Renal cortical epithelial cell (primary cell): ENCODE measurements around the gene ETFB. TPM values are rescaled to one million over a fixed set of nuclear protein-coding genes. Genes with fewer than 3 reads are reported as not detected.

Experiments used
- DNase-seq: peaks from one replicate; pipeline ENCODE4 v3.0.0-alpha.2; 2011; ENCODE audit warnings: low read depth
- total RNA-seq: library from RNA; depleted of rRNA; stranded (reverse); fragments of >200 nt; gene quantifications from 2 replicates; pipeline ENCODE4 v1.2.3, GENCODE V29; 2014

ETFB gene
- total RNA-seq, 1 donor from 2014 or later: 74.0 TPM

DNA sequence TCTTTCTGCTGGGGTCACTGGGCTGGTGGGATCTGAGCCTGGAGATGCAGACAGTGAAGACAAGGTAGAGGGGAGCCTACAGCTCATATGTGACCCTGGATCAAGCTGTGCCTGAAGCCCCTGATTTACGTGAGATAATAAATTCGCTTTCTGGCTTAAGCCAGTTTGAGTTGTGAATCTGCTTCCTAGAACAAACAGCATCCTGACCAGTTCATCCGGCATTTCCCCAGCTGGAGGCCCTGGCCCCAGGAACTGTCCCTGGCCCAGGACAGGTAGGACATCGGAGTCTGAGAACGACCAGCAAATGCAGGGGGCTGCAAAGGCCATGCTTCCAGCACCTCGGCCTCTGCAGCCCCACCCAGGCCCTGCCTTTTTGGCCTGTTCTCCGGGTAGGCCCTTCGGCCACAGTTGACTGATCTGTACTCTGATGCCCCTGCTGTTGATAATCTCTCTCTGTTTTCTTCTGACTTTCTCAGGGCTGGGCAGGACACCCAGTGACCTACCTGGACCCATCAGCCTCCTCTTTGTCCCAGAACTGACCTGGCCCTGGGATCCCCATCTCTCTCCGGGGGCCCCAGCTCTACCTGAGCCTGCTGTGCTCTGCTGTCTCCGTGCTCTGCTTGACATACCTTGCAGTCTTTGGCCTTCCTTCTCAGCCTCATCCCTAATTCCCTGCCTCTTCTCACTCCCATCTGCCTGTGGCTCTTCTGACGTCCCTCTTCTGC lies 14.8 kb downstream of the ETFB start:
- no peak for DNase-seq

DNA sequence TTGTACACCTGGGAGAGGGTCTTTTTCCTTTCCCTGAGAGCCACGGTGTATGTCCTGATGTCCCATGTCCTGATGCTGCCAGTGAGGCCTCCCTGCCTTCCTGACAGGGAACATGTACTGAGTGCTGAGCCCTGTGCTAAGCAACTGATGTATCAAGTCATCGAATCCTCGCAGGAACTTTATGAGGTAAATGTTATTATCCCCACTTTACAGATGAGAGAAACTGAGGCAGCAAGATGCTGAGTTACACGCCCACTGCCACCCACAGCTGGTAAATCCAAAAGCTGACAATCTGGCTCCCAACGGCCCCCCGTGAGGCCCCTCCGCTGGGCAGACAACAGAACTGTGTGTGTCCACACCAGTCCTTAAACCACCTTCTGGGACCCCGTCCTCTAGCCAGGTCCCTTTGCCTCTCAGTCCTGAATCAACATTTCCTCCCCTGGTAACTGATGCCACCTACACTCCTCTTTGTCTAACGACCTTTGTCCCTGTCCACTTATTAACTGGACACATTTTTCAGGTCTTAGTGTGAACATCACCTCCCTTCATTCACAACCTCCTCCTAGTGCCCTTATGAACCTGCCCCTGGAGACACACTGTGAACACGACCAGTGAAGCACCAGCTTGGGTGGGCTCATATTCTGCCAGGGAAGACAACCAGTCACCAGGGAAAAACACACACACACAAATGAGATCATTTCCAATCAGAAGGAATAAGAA lies 18.8 kb downstream of the ETFB start:
- no peak for DNase-seq

DNA sequence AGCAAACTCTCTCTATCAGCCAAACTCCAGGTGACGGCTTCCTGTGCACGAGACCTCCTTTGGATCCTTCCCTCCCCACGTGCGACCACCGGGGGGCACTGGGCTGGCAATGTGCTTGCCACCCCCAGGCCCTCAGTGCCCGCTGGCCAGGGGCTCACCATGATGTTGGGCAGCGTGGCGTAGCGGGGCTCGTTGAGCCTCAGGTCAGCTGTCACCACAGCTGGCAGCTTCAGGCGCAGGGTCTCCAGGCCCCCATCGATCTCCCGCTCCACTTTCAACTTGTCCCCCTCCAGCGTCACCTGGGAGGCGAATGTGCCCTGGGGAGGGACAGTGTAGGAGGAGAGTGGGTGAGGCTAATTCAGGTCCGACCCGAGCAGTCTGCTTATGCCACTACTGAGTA lies 19.4 kb downstream of the ETFB start:
- DNase-seq: no peak

DNA sequence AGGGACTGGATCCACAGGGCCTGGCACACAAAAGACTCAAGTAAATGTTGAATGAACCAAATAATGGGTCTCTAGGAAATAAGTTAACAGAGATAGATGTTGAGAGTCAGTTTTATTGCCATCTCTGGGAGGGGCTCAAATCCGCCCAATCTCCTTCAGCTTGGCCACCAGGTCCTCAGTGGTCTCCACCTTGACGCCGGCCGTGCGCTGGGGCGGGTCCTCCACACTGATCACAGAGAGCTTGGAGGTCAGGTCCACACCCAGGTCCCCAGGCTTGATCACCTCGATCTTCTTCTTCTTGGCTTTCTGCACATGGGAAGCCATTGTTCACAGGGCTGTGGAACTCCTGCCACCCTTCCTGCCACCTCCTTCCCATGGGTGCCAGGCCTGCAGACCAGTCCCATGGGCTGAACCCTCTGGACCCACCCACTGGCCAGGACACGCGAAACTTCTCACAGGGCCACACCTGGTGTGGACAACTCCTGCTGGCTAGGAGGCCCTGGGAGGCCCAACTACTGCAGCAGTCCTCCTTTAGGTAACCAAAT lies 21.0 kb downstream of the ETFB start:
- no peak for DNase-seq

DNA sequence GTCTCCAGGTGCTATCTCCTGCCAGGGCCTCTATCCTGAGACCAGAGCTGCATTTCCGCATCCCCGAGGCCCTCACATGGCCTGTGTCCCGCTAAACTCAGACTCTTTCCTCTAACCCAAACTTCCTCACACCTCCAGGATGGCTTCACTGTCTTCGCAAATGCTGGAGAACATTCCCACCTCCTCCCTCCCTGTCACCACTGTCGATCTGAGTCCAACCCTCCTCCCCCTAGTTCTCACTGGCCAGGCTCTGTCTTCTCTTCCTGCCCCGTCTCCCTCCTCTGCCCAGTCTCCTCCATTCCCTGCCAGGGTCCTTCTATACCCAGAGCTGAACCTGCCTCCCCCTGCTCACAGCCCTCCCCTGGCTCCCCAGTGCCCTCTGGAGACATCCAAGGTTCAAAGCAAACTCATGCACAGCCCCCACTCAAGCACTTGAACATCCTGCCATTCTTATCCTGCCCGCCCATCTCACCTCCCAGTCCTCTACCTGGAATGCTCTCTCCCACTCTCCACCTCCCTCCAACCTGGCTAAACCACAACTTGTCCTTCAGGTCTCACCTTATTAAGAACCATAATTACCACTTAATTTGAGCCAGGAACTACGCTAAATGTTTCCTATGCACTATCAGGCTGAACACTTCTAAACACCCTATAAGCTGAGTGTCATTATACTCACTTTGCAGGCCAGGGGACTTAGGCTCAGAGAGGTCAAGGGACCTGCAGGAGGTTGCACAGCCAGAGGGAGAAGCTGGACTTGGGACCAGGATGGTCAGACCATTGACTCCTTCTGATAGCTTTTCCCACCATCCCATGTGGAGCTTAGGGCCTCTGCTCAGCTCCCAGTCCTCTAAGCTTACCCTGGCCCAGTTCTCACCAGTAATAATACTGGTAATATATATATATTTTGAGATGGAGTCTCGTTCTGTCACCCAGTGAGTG lies 23.3 kb downstream of the ETFB start:
- no peak for DNase-seq

GRCh38 chr19:51341976-51342580 lies 24.1 kb downstream of the ETFB start, which contains the start of gene VSIG10L:
Gene VSIG10L (minus strand): TSS chr19:51342139. CDS start chr19:51342124, 15 bp downstream.
- DNase-seq: no peak

DNA sequence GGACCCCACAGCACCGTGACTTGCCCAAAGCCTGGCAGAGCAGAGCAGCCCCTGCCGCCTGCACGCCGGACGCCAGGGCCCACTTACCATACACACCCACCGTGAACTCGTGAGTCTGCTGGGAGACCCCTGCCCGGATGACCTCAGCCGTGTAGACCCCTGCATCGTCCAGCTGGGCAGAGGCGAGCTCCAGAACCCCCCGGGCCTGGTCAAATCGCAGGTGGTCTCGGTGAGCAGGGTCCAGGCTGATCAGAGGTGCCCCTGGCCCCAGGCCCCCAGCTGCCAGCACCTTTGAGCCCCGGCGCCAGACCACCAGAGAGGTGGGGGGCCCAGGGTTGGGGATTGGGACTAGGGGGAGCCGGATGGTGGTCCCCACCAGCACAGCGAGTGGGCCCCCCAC lies 25.1 kb downstream of the ETFB start:
- no peak for DNase-seq

GRCh38 chr19:51339687-51340656 lies 26.2 kb downstream of the ETFB start:
- peak; percentile 87 for DNase-seq

GRCh38 chr19:51339313-51339686 lies 26.9 kb downstream of the ETFB start:
- DNase-seq: no peak

- peak; percentile 38 for DNase-seq
These were observed 27.4 kb downstream of the ETFB start for GRCh38 chr19:51338563-51339312.

GRCh38 chr19:51337861-51338562 lies 28.2 kb downstream of the ETFB start:
- DNase-seq: no peak

DNA sequence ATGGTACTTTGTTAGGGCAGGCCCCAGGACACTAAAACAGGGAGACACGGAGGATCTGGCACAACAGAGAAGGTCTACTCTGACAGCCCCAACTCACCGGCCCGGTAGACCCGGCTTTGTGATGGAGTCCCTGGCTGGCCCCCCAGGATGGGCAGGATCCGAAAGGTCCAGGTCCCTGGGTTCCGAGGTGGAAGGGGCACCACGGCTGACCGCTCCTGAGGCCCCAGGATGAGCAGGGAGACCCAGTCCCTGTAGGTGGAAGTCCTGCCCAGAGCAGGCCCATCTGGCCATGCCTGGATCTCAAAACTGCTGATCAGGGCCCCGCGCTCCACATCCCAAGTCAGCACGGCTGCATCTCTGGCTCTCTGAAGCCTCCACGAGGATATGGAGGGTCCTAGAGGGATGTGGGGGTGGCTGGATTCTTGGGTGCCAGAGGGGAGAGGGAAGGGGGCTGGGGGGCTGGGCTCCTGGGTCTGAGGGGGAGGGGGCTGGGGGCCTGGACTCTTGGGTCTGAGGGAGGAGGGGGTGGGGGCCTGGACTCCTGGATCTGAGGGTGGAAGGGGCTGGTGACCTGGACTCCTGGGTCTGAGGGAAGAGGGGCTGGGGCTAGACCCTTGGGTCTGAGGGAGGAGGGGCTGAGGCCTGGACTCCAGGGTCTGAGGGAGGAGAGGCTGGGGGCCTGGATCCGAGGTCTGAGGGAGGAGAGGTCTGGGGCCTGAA lies 28.9 kb downstream of the ETFB start:
- no peak for DNase-seq

DNA sequence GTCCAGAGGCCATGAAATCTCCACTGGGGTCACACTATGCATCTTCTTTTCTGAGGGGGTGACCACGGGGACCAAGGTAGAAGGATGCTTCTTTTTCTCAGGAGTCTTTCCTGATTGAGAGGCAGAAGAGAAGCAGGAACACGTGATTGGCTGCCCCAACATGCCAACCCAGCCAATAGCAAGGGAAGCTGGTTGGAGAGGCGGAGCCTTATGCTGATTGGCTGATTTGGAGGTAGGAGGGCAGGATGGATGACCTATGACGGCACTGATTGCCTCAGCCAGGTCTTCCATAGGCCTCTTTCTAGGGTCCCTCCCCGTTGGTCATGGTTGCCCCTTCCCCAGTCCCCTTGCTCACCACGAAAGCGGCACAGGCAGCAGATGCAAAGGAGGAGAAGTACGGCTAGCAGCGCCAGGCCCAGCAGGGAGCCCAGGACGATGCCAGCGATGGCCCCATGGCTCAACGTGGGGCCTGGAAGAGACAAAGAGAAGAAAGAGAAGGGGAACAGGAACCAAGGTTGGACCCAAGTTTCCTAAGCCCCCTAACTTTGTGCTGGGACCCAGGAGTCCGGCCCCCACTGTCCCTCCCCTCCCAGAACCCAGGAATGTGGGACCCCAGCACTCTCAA lies 32.2 kb downstream of the ETFB start:
- no peak for DNase-seq

- no peak for DNase-seq
These were observed 34.5 kb downstream of the ETFB start for GRCh38 chr19:51331716-51332115.

GRCh38 chr19:51331193-51331592 lies 35.0 kb downstream of the ETFB start:
- DNase-seq: no peak

DNA sequence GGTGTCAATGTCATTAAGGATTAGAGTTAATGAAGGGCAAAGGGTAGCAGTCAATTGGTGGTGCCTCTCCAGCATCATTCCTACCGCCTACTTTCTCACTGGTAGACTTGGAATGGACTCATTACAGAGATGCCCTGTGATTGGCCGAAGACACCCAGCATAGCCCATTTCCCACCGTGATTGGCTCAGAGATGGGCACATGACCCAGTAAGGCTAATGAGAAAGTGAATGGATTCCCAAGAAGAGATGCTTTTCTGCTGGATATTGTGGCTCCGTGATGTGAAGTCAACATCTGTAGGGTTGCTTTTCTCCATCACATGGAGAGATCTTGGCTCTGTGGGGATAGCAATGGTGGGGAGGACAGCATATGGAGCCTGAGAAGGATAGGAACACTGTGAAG lies 35.8 kb downstream of the ETFB start:
- no peak for DNase-seq

GRCh38 chr19:51329411-51329810 lies 36.8 kb downstream of the ETFB start:
- no peak for DNase-seq
